ENCODE results near the gene STOML1.

STOML1 gene

GRCh38 chr15:74019734-74020133 lies 27.6 kb upstream of the STOML1 start:
- no peak for DNase-seq

- DNase-seq = no peak
Measured at GRCh38 chr15:74013374-74013894, 21.3 kb upstream of the STOML1 start.

GRCh38 chr15:74011610-74012009 lies 19.5 kb upstream of the STOML1 start:
- DNase-seq = no peak

GRCh38 chr15:74010929-74011540 lies 18.9 kb upstream of the STOML1 start:
- DNase-seq = no peak

- DNase-seq = no peak
Measured at GRCh38 chr15:74008901-74009300, 16.8 kb upstream of the STOML1 start.

GRCh38 chr15:74007820-74008371 lies 15.8 kb upstream of the STOML1 start:
- DNase-seq = no peak

- no peak for DNase-seq
Measured at GRCh38 chr15:74006774-74007639, 14.9 kb upstream of the STOML1 start.

GRCh38 chr15:73997986-73998385 lies 5.9 kb upstream of the STOML1 start:
- no peak for DNase-seq

- no peak for DNase-seq
Measured at GRCh38 chr15:73996939-73997338, 4.8 kb upstream of the STOML1 start.

- DNase-seq = no peak
Measured at GRCh38 chr15:73996267-73996666, 4.2 kb upstream of the STOML1 start.

- DNase-seq = no peak
Measured at GRCh38 chr15:73994912-73995622, 3.0 kb upstream of the STOML1 start.

GRCh38 chr15:73994413-73994883 lies 2.4 kb upstream of the STOML1 start, which contains the start of gene PML:
TSS of gene PML (plus strand) at chr15:73994716. CDS start at chr15:73994813, 97 bp downstream.
- DNase-seq = peak; percentile 84

- no peak for DNase-seq
Measured at GRCh38 chr15:73993211-73993994, 1.3 kb upstream of the STOML1 start.

- no peak for DNase-seq
Measured at GRCh38 chr15:73992594-73992898, 451 bp upstream of the STOML1 start.

- DNase-seq = no peak
Measured at GRCh38 chr15:73991260-73991659, 835 bp downstream of the STOML1 start.

- no peak for DNase-seq
Measured at GRCh38 chr15:73990250-73991005, 1.7 kb downstream of the STOML1 start.

GRCh38 chr15:73989001-73989798 lies 2.9 kb downstream of the STOML1 start:
- DNase-seq = no peak

GRCh38 chr15:73988445-73988969 lies 3.6 kb downstream of the STOML1 start:
- no peak for DNase-seq

GRCh38 chr15:73987681-73988444 lies 4.2 kb downstream of the STOML1 start:
- no peak for DNase-seq

- DNase-seq = no peak
Measured at GRCh38 chr15:73987250-73987649, 4.8 kb downstream of the STOML1 start.

Measured in NCI-H1436 treated with DMSO at 0.1 percent for 48 hours (cell line).